OCI-LY3 (cell line): Measurements from ENCODE around the gene F11R.
"Not testable (repeated sequence)": the region's sequence is repeated elsewhere in the genome, so short reads cannot be mapped to it uniquely, and the experiment has no call there.

Source experiments
- H2AFZ ChIP-seq: fragments of 200-600, 300-600 bp; shearing (Covaris generic); 2 replicates; pipeline ENCODE4 v1.6.0; 2014; ENCODE audit warnings: antibody characterized with exemption, low read depth, low read length
- H3K27ac ChIP-seq: fragments of 200-600, 300-600 bp; sonication (generic); 2 replicates; pipeline ENCODE4 v1.5.1; 2014; ENCODE audit warnings: mild to moderate bottlenecking, low read length, moderate library complexity, mixed read lengths
- H3K27me3 ChIP-seq: fragments of 200-600, 300-600 bp; sonication (generic); 2 replicates; pipeline ENCODE4 v1.6.1; 2014; ENCODE audit warnings: low read depth, low read length, mixed read lengths
- H3K36me3 ChIP-seq: fragments of 200-600, 300-600 bp; sonication (generic); replicated peaks from 2 replicates; pipeline ENCODE3; 2014; ENCODE audit warnings: low read depth, low read length, mixed read lengths
- H3K4me1 ChIP-seq: fragments of 300-600, 200-600 bp; sonication (generic); 2 replicates; pipeline ENCODE4 v1.6.1; 2014; ENCODE audit warnings: low read length, mixed read lengths
- H3K4me2 ChIP-seq: fragments of 200-600, 300-600 bp; sonication (generic); 2 replicates; pipeline ENCODE4 v1.6.1; 2014; ENCODE audit warnings: low read length, mixed read lengths
- H3K4me3 ChIP-seq: fragments of 300-600, 200-600 bp; sonication (generic); 2 replicates; pipeline ENCODE4 v1.5.1; 2014; ENCODE audit warnings: antibody characterized with exemption, mild to moderate bottlenecking, low read length, moderate library complexity
- H3K79me2 ChIP-seq: fragments of 300-600, 200-600 bp; shearing (Covaris generic); 2 replicates; pipeline ENCODE4 v1.6.1; 2014; ENCODE audit warnings: mild to moderate bottlenecking, low read length, mixed read lengths
- H3K9ac ChIP-seq: fragments of 300-600, 200-600 bp; shearing (Covaris generic); 2 replicates; pipeline ENCODE4 v1.6.0; 2014; ENCODE audit warnings: mild to moderate bottlenecking, low read length, moderate library complexity
- H3K9me3 ChIP-seq: fragments of 200-600, 300-600 bp; shearing (Covaris generic); 2 replicates; pipeline ENCODE4 v1.6.1; 2014; ENCODE audit warnings: low read length, mixed read lengths; ENCODE audit not compliant: insufficient read depth
- H4K20me1 ChIP-seq: fragments of 200-600, 300-600 bp; sonication (generic); 2 replicates; pipeline ENCODE4 v1.6.1; 2016; ENCODE audit warnings: low read length, mixed read lengths; ENCODE audit not compliant: insufficient read depth
- CTCF ChIP-seq: fragments of 200-600, 300-600 bp; sonication (generic); IDR thresholded peaks from 2 replicates; pipeline ENCODE4 v1.5.1; 2014; ENCODE audit warnings: antibody characterized with exemption, low read length, low read depth
- EZH2phosphoT487 ChIP-seq: fragments of 200-600 bp; shearing (Covaris generic); IDR thresholded peaks from 2 replicates; pipeline ENCODE4 v1.6.1; 2018; ENCODE audit warnings: antibody characterized with exemption, mixed run types, low read depth

The F11R gene

GRCh38 chr1:161017756-161018630 lies 3.0 kb downstream of the F11R start:
- no peaks in the 10 kb centered on the region for H3K36me3 ChIP-seq
- no peak overlapping the region for H3K4me2 ChIP-seq
- no peaks in the 10 kb centered on the region for H4K20me1 ChIP-seq
- H3K27me3 ChIP-seq, result peaks cover 26% of the 10 kb centered on the region
- peaks cover 28% of the 10 kb centered on the region for H3K4me1 ChIP-seq
- H3K27ac ChIP-seq, result no peak overlapping the region
- no peak overlapping the region for H2AFZ ChIP-seq
- no peak for TF ChIP-seq EZH2phosphoT487
- TF ChIP-seq CTCF, result no peak
- no peak overlapping the region for H3K4me3 ChIP-seq
- no peaks in the 10 kb centered on the region for H3K79me2 ChIP-seq
- H3K9ac ChIP-seq, result no peak overlapping the region
- no peaks in the 10 kb centered on the region for H3K9me3 ChIP-seq

- H3K36me3 ChIP-seq, H4K20me1 ChIP-seq, H3K79me2 ChIP-seq, H3K4me2 ChIP-seq, H3K27ac ChIP-seq, H3K9ac ChIP-seq, H2AFZ ChIP-seq, H3K9me3 ChIP-seq, H3K4me3 ChIP-seq: not testable (repeated sequence)
- H3K27me3 ChIP-seq, result peaks cover 26% of the 10 kb centered on the region
- H3K4me1 ChIP-seq, result peaks cover 31% of the 10 kb centered on the region
These were observed 3.8 kb downstream of the F11R start for GRCh38 chr1:161017181-161017580.

DNA sequence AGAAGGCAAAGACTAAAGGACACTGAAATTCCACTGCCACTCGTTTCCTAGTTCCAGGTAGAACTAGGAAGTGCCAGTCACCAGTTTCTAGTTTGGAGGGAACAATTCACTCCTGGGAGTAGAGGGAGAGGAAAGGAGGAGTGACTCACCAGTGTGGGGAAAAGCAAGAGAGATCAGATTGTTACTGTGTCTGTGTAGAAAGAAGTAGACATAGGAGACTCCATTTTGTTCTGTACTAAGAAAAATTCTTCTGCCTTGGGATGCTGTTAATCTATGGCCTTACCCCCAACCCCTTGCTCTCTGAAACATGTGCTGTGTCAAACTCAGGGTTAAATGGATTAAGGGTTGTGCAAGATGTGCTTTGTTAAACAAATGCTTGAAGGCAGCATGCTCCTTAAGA lies 4.3 kb downstream of the F11R start:
- H3K79me2 ChIP-seq, H4K20me1 ChIP-seq, H3K9ac ChIP-seq, H3K36me3 ChIP-seq, H3K4me3 ChIP-seq, H2AFZ ChIP-seq, H3K9me3 ChIP-seq, H3K4me2 ChIP-seq, H3K27ac ChIP-seq: not testable (repeated sequence)
- H3K27me3 ChIP-seq, result peaks cover 26% of the 10 kb centered on the region
- H3K4me1 ChIP-seq, result peaks cover 26% of the 10 kb centered on the region

- H3K4me1 ChIP-seq, result peaks cover 14% of the 10 kb centered on the region
- no peaks in the 10 kb centered on the region for H3K79me2 ChIP-seq
- no peaks in the 10 kb centered on the region for H3K36me3 ChIP-seq
- H3K27me3 ChIP-seq, result peaks cover 7% of the 10 kb centered on the region; the same call in 1 of the 2 replicates
- peak overlapping the region; percentile 93 for H3K4me2 ChIP-seq
- TF ChIP-seq CTCF, result no peak
- TF ChIP-seq EZH2phosphoT487, result no peak
- peak overlapping the region; percentile 99 for H2AFZ ChIP-seq
- H4K20me1 ChIP-seq, result no peaks in the 10 kb centered on the region
- H3K27ac ChIP-seq, result peak overlapping the region; percentile 30
- peak overlapping the region; percentile 71 for H3K4me3 ChIP-seq
- H3K9ac ChIP-seq, result peak overlapping the region; percentile 59
- H3K9me3 ChIP-seq, result no peaks in the 10 kb centered on the region
These were observed 7.3 kb downstream of the F11R start for GRCh38 chr1:161013488-161014230.

GRCh38 chr1:161013131-161013487 lies 7.8 kb downstream of the F11R start:
- Histone ChIP-seq H3K4me3 (peak overlapping the region; percentile 71), H3K27ac (peak overlapping the region; percentile 30), H4K20me1 (no peaks in the 10 kb centered on the region), H3K9ac (peak overlapping the region; percentile 59), H3K9me3 (no peaks in the 10 kb centered on the region), H3K4me2 (peak overlapping the region; percentile 93), H3K36me3 (no peaks in the 10 kb centered on the region), H3K27me3 (0 out of 2 replicates have a peak, but pooled peaks cover 3% of the 10 kb centered on the region), H2AFZ (peak overlapping the region; percentile 99), H3K4me1 (peaks cover 14% of the 10 kb centered on the region), H3K79me2 (no peaks in the 10 kb centered on the region)
- TF ChIP-seq CTCF (no peak), EZH2phosphoT487 (no peak)
